ENCODE results near the gene VPS37D.

The VPS37D gene

GRCh38 chr7:73678862-73679261 lies 11.2 kb downstream of the VPS37D start:
- H3K4ac ChIP-seq (ENCODE audit: low read length) = no peak overlapping the region
- no peak for DNase-seq (ENCODE audit: low spot score)
- no peak overlapping the region for H3K23ac ChIP-seq (ENCODE audit: low read depth, low read length, poor library complexity)
- H3K4me3 ChIP-seq (ENCODE audit: low read length in 2 of 2) = no peak overlapping the region
- H3K79me1 ChIP-seq (ENCODE audit: low read depth, low read length) = peaks cover 14% of the 10 kb centered on the region
- H3K9ac ChIP-seq (ENCODE audit: low read depth, low read length, poor library complexity) = no peak overlapping the region
- H4K8ac ChIP-seq (ENCODE audit: low read depth, low read length) = no peak overlapping the region
- no peak overlapping the region for H2BK120ac ChIP-seq (ENCODE audit: low read depth, low read length)
- H2AFZ ChIP-seq (ENCODE audit: low read length) = no peak overlapping the region
- peaks cover 5 to 37% of the 10 kb centered on the region in 2 donors for H3K36me3 ChIP-seq (replicated peaks in 1 of 2; ENCODE audit: control insufficient read depth in 2 of 2, insufficient read depth in 2 of 2, low read length in 2 of 2)
- peaks cover 9 to 12% of the 10 kb centered on the region in 2 donors for H3K4me1 ChIP-seq (ENCODE audit: control insufficient read depth in 2 of 2, insufficient read depth in 1 of 2, low read depth in 1 of 2, low read length in 2 of 2)
- no peak overlapping the region for H3K4me2 ChIP-seq (ENCODE audit: insufficient read depth, low read length, poor library complexity, severe bottlenecking)
- WGBS, 2 donors (ENCODE audit: extremely low coverage in 2 of 2, insufficient read length in 2 of 2, insufficient replicate concordance in 1 of 2) = no CpG with 5 or more reads among the region's 6 CpGs
- H3K27ac ChIP-seq (replicated peaks; ENCODE audit: low read length) = no peak overlapping the region
- no peak overlapping the region for H4K91ac ChIP-seq (ENCODE audit: low read depth, low read length, poor library complexity)
- no peak overlapping the region for H3K14ac ChIP-seq (ENCODE audit: low read length)
- no peak overlapping the region for H2AK5ac ChIP-seq (ENCODE audit: low read depth, low read length)
- peaks cover 0 to 2% of the 10 kb centered on the region in 2 donors for H3K9me3 ChIP-seq (replicated peaks in 1 of 2; ENCODE audit: control insufficient read depth in 2 of 2, insufficient read depth in 1 of 2, low read depth in 1 of 2, low read length in 2 of 2)
- H2BK5ac ChIP-seq (ENCODE audit: low read length) = no peak overlapping the region
- H2BK15ac ChIP-seq (ENCODE audit: low read length) = no peak overlapping the region
- no peaks in the 10 kb centered on the region for H3K27me3 ChIP-seq (ENCODE audit: control insufficient read depth in 3 of 3, insufficient read depth in 3 of 3, low read depth in 1 of 3, low read length in 3 of 3)
- no peak overlapping the region for H2BK12ac ChIP-seq (ENCODE audit: low read length)
- H3K18ac ChIP-seq (ENCODE audit: low read length) = no peak overlapping the region

- Histone ChIP-seq H3K9me3 (replicated peaks in 1 of 2; ENCODE audit: control insufficient read depth in 2 of 2, insufficient read depth in 1 of 2, low read depth in 1 of 2, low read length in 2 of 2) (peaks cover 0 to 2% of the 10 kb centered on the region in 2 donors), H2AFZ (ENCODE audit: low read length) (no peak overlapping the region), H3K4me1 (ENCODE audit: control insufficient read depth in 2 of 2, insufficient read depth in 1 of 2, low read depth in 1 of 2, low read length in 2 of 2) (peaks cover 9 to 12% of the 10 kb centered on the region in 2 donors), H2BK12ac (ENCODE audit: low read length) (no peak overlapping the region), H3K4ac (ENCODE audit: low read length) (no peak overlapping the region), H3K9ac (ENCODE audit: low read depth, low read length, poor library complexity) (no peak overlapping the region), H3K4me3 (ENCODE audit: low read length in 2 of 2) (no peak overlapping the region), H3K79me1 (ENCODE audit: low read depth, low read length) (peaks cover 16% of the 10 kb centered on the region), H3K18ac (ENCODE audit: low read length) (no peak overlapping the region), H3K36me3 (replicated peaks in 1 of 2; ENCODE audit: control insufficient read depth in 2 of 2, insufficient read depth in 2 of 2, low read length in 2 of 2) (peaks cover 5 to 37% of the 10 kb centered on the region in 2 donors), H4K8ac (ENCODE audit: low read depth, low read length) (no peak overlapping the region), H2BK15ac (ENCODE audit: low read length) (no peak overlapping the region), H3K27me3 (ENCODE audit: control insufficient read depth in 3 of 3, insufficient read depth in 3 of 3, low read depth in 1 of 3, low read length in 3 of 3) (no peaks in the 10 kb centered on the region), H3K23ac (ENCODE audit: low read depth, low read length, poor library complexity) (no peak overlapping the region), H3K14ac (ENCODE audit: low read length) (no peak overlapping the region), H2AK5ac (ENCODE audit: low read depth, low read length) (no peak overlapping the region), H2BK5ac (ENCODE audit: low read length) (no peak overlapping the region), H4K91ac (ENCODE audit: low read depth, low read length, poor library complexity) (no peak overlapping the region), H3K4me2 (ENCODE audit: insufficient read depth, low read length, poor library complexity, severe bottlenecking) (no peak overlapping the region), H3K27ac (replicated peaks; ENCODE audit: low read length) (no peak overlapping the region), H2BK120ac (ENCODE audit: low read depth, low read length) (no peak overlapping the region)
- DNase-seq (ENCODE audit: low spot score) = no peak
- WGBS, 2 donors (ENCODE audit: extremely low coverage in 2 of 2, insufficient read length in 2 of 2, insufficient replicate concordance in 1 of 2) = no CpG with 5 or more reads among the region's 2 CpGs
These were observed 12.1 kb downstream of the VPS37D start for GRCh38 chr7:73679709-73680108.

- Histone ChIP-seq H4K8ac (ENCODE audit: low read depth, low read length) (no peak overlapping the region), H2AK5ac (ENCODE audit: low read depth, low read length) (no peak overlapping the region), H3K18ac (ENCODE audit: low read length) (no peak overlapping the region), H3K4me1 (ENCODE audit: control insufficient read depth in 2 of 2, insufficient read depth in 1 of 2, low read depth in 1 of 2, low read length in 2 of 2) (peaks cover 9 to 12% of the 10 kb centered on the region in 2 donors), H2BK120ac (ENCODE audit: low read depth, low read length) (no peak overlapping the region), H3K14ac (ENCODE audit: low read length) (no peak overlapping the region), H3K4me2 (ENCODE audit: insufficient read depth, low read length, poor library complexity, severe bottlenecking) (no peak overlapping the region), H2BK12ac (ENCODE audit: low read length) (no peak overlapping the region), H3K9me3 (replicated peaks in 1 of 2; ENCODE audit: control insufficient read depth in 2 of 2, insufficient read depth in 1 of 2, low read depth in 1 of 2, low read length in 2 of 2) (peaks cover 0 to 2% of the 10 kb centered on the region in 2 donors), H2AFZ (ENCODE audit: low read length) (no peak overlapping the region), H3K36me3 (replicated peaks in 1 of 2; ENCODE audit: control insufficient read depth in 2 of 2, insufficient read depth in 2 of 2, low read length in 2 of 2) (peaks cover 5 to 37% of the 10 kb centered on the region in 2 donors), H3K9ac (ENCODE audit: low read depth, low read length, poor library complexity) (no peak overlapping the region), H3K79me1 (ENCODE audit: low read depth, low read length) (peaks cover 19% of the 10 kb centered on the region), H3K23ac (ENCODE audit: low read depth, low read length, poor library complexity) (no peak overlapping the region), H3K27ac (replicated peaks; ENCODE audit: low read length) (no peak overlapping the region), H3K4ac (ENCODE audit: low read length) (no peak overlapping the region), H3K27me3 (ENCODE audit: control insufficient read depth in 3 of 3, insufficient read depth in 3 of 3, low read depth in 1 of 3, low read length in 3 of 3) (no peaks in the 10 kb centered on the region), H4K91ac (ENCODE audit: low read depth, low read length, poor library complexity) (no peak overlapping the region), H3K4me3 (ENCODE audit: low read length in 2 of 2) (no peak overlapping the region), H2BK15ac (ENCODE audit: low read length) (no peak overlapping the region), H2BK5ac (ENCODE audit: low read length) (no peak overlapping the region)
- no CpG with 5 or more reads among the region's 7 CpGs for WGBS, 2 donors (ENCODE audit: extremely low coverage in 2 of 2, insufficient read length in 2 of 2, insufficient replicate concordance in 1 of 2)
- DNase-seq (ENCODE audit: low spot score) = no peak
These were observed 12.9 kb downstream of the VPS37D start for GRCh38 chr7:73680501-73680900.

- Histone ChIP-seq H3K36me3 (replicated peaks in 1 of 2; ENCODE audit: control insufficient read depth in 2 of 2, insufficient read depth in 2 of 2, low read length in 2 of 2) (peaks cover 5 to 37% of the 10 kb centered on the region in 2 donors), H4K91ac (ENCODE audit: low read depth, low read length, poor library complexity) (no peak overlapping the region), H3K9ac (ENCODE audit: low read depth, low read length, poor library complexity) (no peak overlapping the region), H3K27ac (replicated peaks; ENCODE audit: low read length) (no peak overlapping the region), H3K4me1 (ENCODE audit: control insufficient read depth in 2 of 2, insufficient read depth in 1 of 2, low read depth in 1 of 2, low read length in 2 of 2) (peaks cover 9 to 12% of the 10 kb centered on the region in 2 donors), H3K23ac (ENCODE audit: low read depth, low read length, poor library complexity) (no peak overlapping the region), H3K79me1 (ENCODE audit: low read depth, low read length) (peaks cover 19% of the 10 kb centered on the region), H2AFZ (ENCODE audit: low read length) (no peak overlapping the region), H2BK120ac (ENCODE audit: low read depth, low read length) (no peak overlapping the region), H3K9me3 (replicated peaks in 1 of 2; ENCODE audit: control insufficient read depth in 2 of 2, insufficient read depth in 1 of 2, low read depth in 1 of 2, low read length in 2 of 2) (peaks cover 0 to 2% of the 10 kb centered on the region in 2 donors), H4K8ac (ENCODE audit: low read depth, low read length) (no peak overlapping the region), H3K18ac (ENCODE audit: low read length) (no peak overlapping the region), H3K4ac (ENCODE audit: low read length) (no peak overlapping the region), H2BK15ac (ENCODE audit: low read length) (no peak overlapping the region), H2BK5ac (ENCODE audit: low read length) (no peak overlapping the region), H2AK5ac (ENCODE audit: low read depth, low read length) (no peak overlapping the region), H3K14ac (ENCODE audit: low read length) (no peak overlapping the region), H3K27me3 (ENCODE audit: control insufficient read depth in 3 of 3, insufficient read depth in 3 of 3, low read depth in 1 of 3, low read length in 3 of 3) (no peaks in the 10 kb centered on the region), H3K4me2 (ENCODE audit: insufficient read depth, low read length, poor library complexity, severe bottlenecking) (no peak overlapping the region), H2BK12ac (ENCODE audit: low read length) (no peak overlapping the region), H3K4me3 (ENCODE audit: low read length in 2 of 2) (peak overlapping the region in 1 of 2 donors; percentile 100)
- no peak for DNase-seq (ENCODE audit: low spot score)
- no CpG with 5 or more reads among the region's 8 CpGs for WGBS, 2 donors (ENCODE audit: extremely low coverage in 2 of 2, insufficient read length in 2 of 2, insufficient replicate concordance in 1 of 2)
These were observed 13.4 kb downstream of the VPS37D start for GRCh38 chr7:73681031-73681430.
